OCI-LY3 (cell line): Measurements from ENCODE around the gene JAK2.

Experiments used
- CTCF ChIP-seq: fragments of 200-600, 300-600 bp; sonication (generic); IDR thresholded peaks from 2 replicates; pipeline ENCODE4 v1.5.1; 2014; ENCODE audit warnings: antibody characterized with exemption, low read length, low read depth
- EZH2phosphoT487 ChIP-seq: fragments of 200-600 bp; shearing (Covaris generic); IDR thresholded peaks from 2 replicates; pipeline ENCODE4 v1.6.1; 2018; ENCODE audit warnings: antibody characterized with exemption, mixed run types, low read depth

GRCh38 chr9:5099466-5099865, 114.4 kb downstream of the JAK2 start:
- TF ChIP-seq CTCF (no peak), EZH2phosphoT487 (no peak)
